K562 (cell line): ENCODE results near the gene YBEY. TPM values are rescaled to one million over a fixed set of nuclear protein-coding genes. Genes with fewer than 3 reads are reported as not detected.

Experiments
- ATAC-seq: fragments of 200-7000 bp; cut with Tn5 transposase; 3 replicates; pipeline ENCODE4 v1.9.1; 2020; ENCODE audit warnings: moderate library complexity
- BruUV-seq: library from RNA; stranded (reverse); fragments of 400-500 nt; replicated peaks from 2 replicates; lab custom pipeline; 2021; lab: Mats Ljungman, UMichigan
- CTCF ChIA-PET: fragments of 300-600 bp; formaldehyde crosslinking; extraction: SDS; loops from one replicate; lab custom pipeline; 2021; ENCODE audit warnings: low intra/inter-chr PET ratio; lab: Yijun Ruan, JAX
- POLR2A ChIA-PET: fragments of 300-600, 350-650 bp; sonication (Branson Sonifier 250); formaldehyde crosslinking; extraction: SDS; loops from one replicate; lab custom pipeline; 2021; ENCODE audit warnings: antibody characterized with exemption, inconsistent platforms; lab: Yijun Ruan, JAX
- DNase-seq, 4 experiments: peaks; one replicate each; pipeline versions ENCODE4 v3.0.0 to v3.0.0-alpha.2; 2011 to 2018; ENCODE audit warnings: low spot score in 3 of 4, mixed read lengths in 3 of 4; ENCODE audit errors: extremely low read depth in 1 of 4
- FAIRE-seq: peaks from 2 replicates; lab custom pipeline; 2011; peaks lifted over from hg19 to GRCh38; lab: Jason Lieb, UNC
- H2AFZ ChIP-seq: 2 replicates; pipeline ENCODE4 v1.6.0; 2011; ENCODE audit warnings: low read depth, low read length, control low read depth, inconsistent platforms
- H3K27ac ChIP-seq: fragments of 200-600 bp; 3 replicates; pipeline ENCODE4 v1.8.0; 2011; ENCODE audit warnings: low read depth, mild to moderate bottlenecking, control low read depth, inconsistent platforms, low read length, moderate library complexity, mixed read lengths; ENCODE audit errors: extremely low read depth
- H3K27me3 ChIP-seq, 2 experiments: fragments of 300-600 bp in 1 of 2; 2 replicates in 1 of 2; 3 replicates in 1 of 2; pipeline versions ENCODE4 v1.6.0 to v1.8.0; 2011; ENCODE audit warnings: inconsistent platforms in 2 of 2, low read length in 2 of 2, mild to moderate bottlenecking in 1 of 2, mixed read lengths in 1 of 2, moderate library complexity in 1 of 2; ENCODE audit not compliant: control insufficient read depth in 2 of 2, insufficient read depth in 2 of 2
- H3K36me3 ChIP-seq: fragments of 300-600 bp; 3 replicates; pipeline ENCODE4 v1.8.0; 2011; ENCODE audit warnings: mild to moderate bottlenecking, low read length, inconsistent platforms; ENCODE audit not compliant: control insufficient read depth, insufficient read depth
- H3K4me1 ChIP-seq, 2 experiments: fragments of 200-600 bp in 1 of 2; replicated peaks in 1 of 2; 2 replicates in 1 of 2; 3 replicates in 1 of 2; pipeline versions ENCODE4 v1.5.1 to v1.8.0; 2011; ENCODE audit warnings: inconsistent platforms in 2 of 2, low read length in 2 of 2, mild to moderate bottlenecking in 1 of 2, mixed read lengths in 1 of 2, moderate library complexity in 1 of 2; ENCODE audit not compliant: control insufficient read depth in 2 of 2, insufficient read depth in 2 of 2
- H3K4me2 ChIP-seq: 2 replicates; pipeline ENCODE4 v1.6.1; 2011; ENCODE audit warnings: low read length, control low read depth, inconsistent platforms, mixed read lengths; ENCODE audit not compliant: insufficient read depth
- H3K4me3 ChIP-seq: fragments of 200-600 bp; sonication (generic), shearing (Covaris generic); 2 replicates; pipeline ENCODE4 v1.5.1; 2016; ENCODE audit warnings: control low read depth, inconsistent platforms
- H3K79me2 ChIP-seq: fragments of 200-600 bp; 3 replicates; pipeline ENCODE4 v1.8.0; 2011; ENCODE audit warnings: low read length, inconsistent platforms; ENCODE audit not compliant: control insufficient read depth, insufficient read depth
- H3K9ac ChIP-seq, 2 experiments: 2 replicates each; pipeline versions ENCODE4 v1.6.0 to v1.6.1; 2011; ENCODE audit warnings: low read depth in 2 of 2, low read length in 2 of 2, control low read depth in 1 of 2, inconsistent platforms in 1 of 2, mild to moderate bottlenecking in 1 of 2, mixed read lengths in 1 of 2; ENCODE audit not compliant: insufficient read depth in 1 of 2
- H3K9me1 ChIP-seq: one replicate; pipeline ENCODE4 v1.6.0; 2011; ENCODE audit warnings: inconsistent platforms, mild to moderate bottlenecking, low read length, moderate library complexity; ENCODE audit not compliant: control insufficient read depth, insufficient read depth
- H3K9me3 ChIP-seq: replicated peaks from 2 replicates; pipeline ENCODE4 v1.5.1; 2011; ENCODE audit warnings: low read depth, low read length, inconsistent platforms; ENCODE audit not compliant: control insufficient read depth, insufficient read depth
- H4K20me1 ChIP-seq: replicated peaks from 2 replicates; pipeline ENCODE4 v1.6.1; 2011; ENCODE audit warnings: low read length, inconsistent platforms, mixed read lengths; ENCODE audit not compliant: control insufficient read depth, insufficient read depth
- FOXJ2 ChIP-seq: fragments of 200-800 bp; sonication (Bioruptor generic); IDR thresholded peaks from 2 replicates; pipeline ENCODE4 v1.6.1; 2016; ENCODE audit warnings: missing genetic modification characterization, missing compliant biosample characterization
- HMGN3 ChIP-seq: IDR thresholded peaks from 2 replicates; pipeline ENCODE4 v1.6.1; 2011; ENCODE audit warnings: borderline replicate concordance, low read depth, mild to moderate bottlenecking, mixed read lengths, low read length; ENCODE audit not compliant: insufficient read length; ENCODE audit errors: extremely low read depth
- KDM5B ChIP-seq: fragments of 200-600 bp; sonication (generic); IDR thresholded peaks from 2 replicates; pipeline ENCODE4 v1.6.1; 2012; ENCODE audit warnings: low read depth, mild to moderate bottlenecking, moderate library complexity, low read length, control low read depth, inconsistent platforms; ENCODE audit not compliant: insufficient replicate concordance
- MEIS2 ChIP-seq: fragments of 450-650 bp; IDR thresholded peaks from 2 replicates; pipeline ENCODE4 v1.6.1; 2014; ENCODE audit warnings: mild to moderate bottlenecking; ENCODE audit not compliant: partially characterized antibody
- POLR2G ChIP-seq: fragments of 200-400 bp; formaldehyde crosslinking; IDR thresholded peaks from 2 replicates; pipeline ENCODE4 v1.6.1; 2017; ENCODE audit warnings: low read depth, mild to moderate bottlenecking, antibody characterized with exemption, low read length, moderate library complexity
- SP1 ChIP-seq: sonication (generic); formaldehyde crosslinking; IDR thresholded peaks from 2 replicates; pipeline ENCODE4 v1.8.1; 2022; ENCODE audit warnings: mild to moderate bottlenecking, missing genetic modification reagents
- WGBS: fragments of 100-300 bp; shearing (Covaris generic); methylation state at CpG from one replicate; pipeline ENCODE4 v1.1.6; 2016; ENCODE audit warnings: low coverage, mixed read lengths; ENCODE audit not compliant: insufficient coverage; ENCODE audit errors: missing lambda C conversion rate; 5-methylcytosine and 5-hydroxymethylcytosine counted together
- in situ Hi-C: fragments of 300-500 bp; cut with MboI; formaldehyde crosslinking; loops from 4 replicates; pipeline ENCODE4 v1.15.0; 2018; ENCODE audit warnings: inconsistent platforms, mixed read lengths
- intact Hi-C: fragments of 100-400 bp; cut with micrococcal nuclease; formaldehyde crosslinking; loops from 2 replicates; pipeline ENCODE4 v1.14.2; 2022
- polyA plus RNA-seq, 8 experiments: library from polyadenylated mRNA; depleted of rRNA in 4 of 8; stranded (reverse) in 5 of 8; unstranded in 3 of 8; fragments of >200 nt; fragmentation: Nextera tagmentation in 2 of 8; fragmentation: Illumina TruSeq in 1 of 8; extraction: Ambion mirVana in 2 of 8; extraction: Trizol in 1 of 8; gene quantifications; 2 replicates each; pipeline versions ENCODE4 v1.2.1 to v1.2.3, GENCODE V29; 2011 to 2014; ENCODE audit warnings: inconsistent platforms in 1 of 8, missing spikeins in 1 of 8
- total RNA-seq, 7 experiments: library from RNA; depleted of rRNA in 6 of 7; stranded (reverse); fragments of >200 nt in 6 of 7; fragmentation: Illumina TruSeq in 2 of 7; extraction: Trizol in 2 of 7; gene quantifications; 2 replicates each; pipeline versions ENCODE4 v1.2.1 to v1.2.3, GENCODE V29; 2011 to 2021; ENCODE audit warnings: low replicate concordance in 1 of 7
- TF ChIP-seq, protein P1 (sequence below): fragments of 250-450 bp; sonication (Bioruptor Pico); IDR thresholded peaks from 2 replicates; pipeline ENCODE4 v1.4.0; 2020; ENCODE audit warnings: mild to moderate bottlenecking, moderate library complexity

The YBEY gene
- total and polyA plus RNA-seq, 9 of the 15 experiments (the other 6 are each of a cell fraction or from before 2014, with no cell fraction given) = 6.4 to 28.0 (median 12.4) TPM

DNA sequence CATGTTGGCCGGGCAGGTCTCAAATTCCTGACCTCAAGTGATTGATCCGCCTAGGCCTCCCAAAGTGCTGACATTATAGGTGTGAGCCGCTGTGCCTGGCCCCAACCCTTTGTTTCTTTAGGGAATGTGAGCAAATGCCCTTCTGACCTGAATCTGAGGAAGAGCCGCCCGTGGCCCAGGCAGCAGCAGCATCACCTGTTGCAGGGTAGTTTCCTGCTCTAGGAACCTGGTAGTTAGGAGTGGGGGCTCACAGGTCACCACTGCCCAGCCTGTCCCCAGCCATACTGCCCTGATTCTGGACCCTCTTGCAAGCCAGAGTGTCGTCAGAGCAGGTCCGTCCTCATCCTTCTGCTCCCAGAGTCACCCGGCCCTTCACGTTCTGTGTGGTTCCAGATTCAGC, 13.0 kb downstream of the YBEY start (continued):
- TF ChIP-seq, protein P1, sequence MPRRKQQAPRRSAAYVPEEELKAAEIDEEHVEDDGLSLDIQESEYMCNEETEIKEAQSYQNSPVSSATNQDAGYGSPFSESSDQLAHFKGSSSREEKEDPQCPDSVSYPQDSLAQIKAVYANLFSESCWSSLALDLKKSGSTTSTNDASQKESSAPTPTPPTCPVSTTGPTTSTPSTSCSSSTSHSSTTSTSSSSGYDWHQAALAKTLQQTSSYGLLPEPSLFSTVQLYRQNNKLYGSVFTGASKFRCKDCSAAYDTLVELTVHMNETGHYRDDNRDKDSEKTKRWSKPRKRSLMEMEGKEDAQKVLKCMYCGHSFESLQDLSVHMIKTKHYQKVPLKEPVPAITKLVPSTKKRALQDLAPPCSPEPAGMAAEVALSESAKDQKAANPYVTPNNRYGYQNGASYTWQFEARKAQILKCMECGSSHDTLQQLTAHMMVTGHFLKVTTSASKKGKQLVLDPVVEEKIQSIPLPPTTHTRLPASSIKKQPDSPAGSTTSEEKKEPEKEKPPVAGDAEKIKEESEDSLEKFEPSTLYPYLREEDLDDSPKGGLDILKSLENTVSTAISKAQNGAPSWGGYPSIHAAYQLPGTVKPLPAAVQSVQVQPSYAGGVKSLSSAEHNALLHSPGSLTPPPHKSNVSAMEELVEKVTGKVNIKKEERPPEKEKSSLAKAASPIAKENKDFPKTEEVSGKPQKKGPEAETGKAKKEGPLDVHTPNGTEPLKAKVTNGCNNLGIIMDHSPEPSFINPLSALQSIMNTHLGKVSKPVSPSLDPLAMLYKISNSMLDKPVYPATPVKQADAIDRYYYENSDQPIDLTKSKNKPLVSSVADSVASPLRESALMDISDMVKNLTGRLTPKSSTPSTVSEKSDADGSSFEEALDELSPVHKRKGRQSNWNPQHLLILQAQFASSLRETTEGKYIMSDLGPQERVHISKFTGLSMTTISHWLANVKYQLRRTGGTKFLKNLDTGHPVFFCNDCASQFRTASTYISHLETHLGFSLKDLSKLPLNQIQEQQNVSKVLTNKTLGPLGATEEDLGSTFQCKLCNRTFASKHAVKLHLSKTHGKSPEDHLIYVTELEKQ = no peak
- no peak for TF ChIP-seq SP1 (CRISPR knock-in tag)
- no peak for TF ChIP-seq MEIS2

DNA sequence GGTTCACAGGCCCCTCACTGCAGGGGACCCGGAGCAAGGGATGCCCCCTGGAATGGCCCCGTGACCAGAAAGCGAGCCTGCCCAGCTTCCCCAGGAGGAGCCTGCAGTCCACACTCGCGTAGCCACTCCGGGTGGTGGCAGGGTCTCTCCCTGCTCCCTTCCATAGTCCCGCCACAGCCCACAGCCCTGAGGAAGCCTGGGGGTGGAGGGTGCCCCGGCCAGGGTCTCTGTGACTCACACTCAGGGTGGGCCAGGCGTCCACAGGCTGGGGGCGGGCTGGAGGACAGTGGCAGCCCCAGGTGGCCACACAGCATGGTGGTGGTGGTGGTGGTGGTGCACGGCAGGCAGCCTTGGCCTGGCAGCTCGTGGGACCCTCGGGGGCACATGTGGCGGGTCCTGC, 15.6 kb downstream of the YBEY start:
- FAIRE-seq (no peak), ATAC-seq (no peak), DNase-seq (no peak)
- BruUV-seq = no TSS peak
- Histone ChIP-seq H3K36me3 (peaks cover 58% of the 10 kb centered on the region), H3K27ac (no peak overlapping the region), H3K79me2 (no peaks in the 10 kb centered on the region), H3K4me1 (peaks cover 3 to 17% of the 10 kb centered on the region in 2 experiments; a peak in 1 of 5 replicates), H4K20me1 (no peaks in the 10 kb centered on the region), H3K4me2 (no peak overlapping the region), H3K9me1 (no peaks in the 10 kb centered on the region), H3K4me3 (no peak overlapping the region), H3K9ac (peak overlapping the region in 1 of 2 experiments; percentile 26; a peak in 1 of 4 replicates), H3K9me3 (no peaks in the 10 kb centered on the region), H2AFZ (no peak overlapping the region), H3K27me3 (no peaks in the 10 kb centered on the region)
- ChIA-PET CTCF (no interaction called here), POLR2A (interaction anchor here (0.6 to 1.7 kb wide), 4 partner anchors 13 to 21 kb away, joined by 3 to 9 read pairs (median 4); partner anchors contain the start of genes MCM3AP and YBEY)
- 91% methylated on average over 9 of the region's 14 CpGs for WGBS
- in situ Hi-C loops (no loop called here), intact Hi-C loops (no loop called here)
- TF ChIP-seq FOXJ2 (tag) (no peak), POLR2G (peak; percentile 58), KDM5B (no peak), HMGN3 (peak; percentile 10)
